Measurements from ENCODE around the gene F8A1. TPM values are rescaled to one million over a fixed set of nuclear protein-coding genes. Genes with fewer than 3 reads are reported as not detected.
"Not testable (repeated sequence)": the region's sequence is repeated elsewhere in the genome, so short reads cannot be mapped to it uniquely, and the experiment has no call there.

Gene F8A1
- total and polyA plus RNA-seq, 4 donors, result 3.2 to 58.0 (median 28.4) TPM

DNA sequence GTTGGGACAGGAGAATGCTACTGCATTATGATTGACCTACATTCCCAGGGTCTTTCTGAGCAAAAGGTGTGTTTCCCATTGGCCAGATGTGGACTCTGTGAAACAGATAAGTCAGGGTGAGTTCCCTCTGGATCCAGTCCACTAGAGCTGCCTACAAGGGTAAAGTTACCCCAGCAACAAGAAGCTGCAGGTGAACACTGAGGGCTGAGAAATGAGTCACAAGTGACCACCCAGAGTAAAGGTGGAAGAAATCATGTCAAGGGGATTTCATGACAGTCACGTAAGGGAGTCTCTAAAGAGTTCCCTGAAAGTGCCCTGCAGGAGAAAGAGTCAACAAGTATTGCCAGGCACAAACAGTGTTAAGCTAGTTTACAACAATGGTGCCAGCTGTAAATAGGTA, 16.3 kb downstream of the F8A1 start:
- WGBS, 2 donors, result 59 to 100% methylated on average over 1 of the region's 1 CpG
- no peaks in the 10 kb centered on the region for H3K9me3 ChIP-seq (ENCODE audit: control insufficient read depth in 4 of 4, insufficient read depth in 3 of 4, low read length in 3 of 4)
- no peaks in the 10 kb centered on the region for H3K36me3 ChIP-seq (ENCODE audit: control insufficient read depth in 4 of 4, insufficient read depth in 4 of 4, low read length in 4 of 4)
- H3K4me1 ChIP-seq (ENCODE audit: control insufficient read depth in 5 of 5, insufficient read depth in 5 of 5, low read length in 5 of 5), result no peaks in the 10 kb centered on the region
- ATAC-seq (ENCODE audit: insufficient read depth, low FRiP score) (no peak), DNase-seq (no peak)
- H3K27ac ChIP-seq (ENCODE audit: low read depth in 1 of 2, low read length in 1 of 2), result no peak overlapping the region
- peaks cover 0 to 6% (median 2%) of the 10 kb centered on the region in 3 donors for H3K27me3 ChIP-seq (ENCODE audit: control insufficient read depth in 3 of 3, insufficient read depth in 3 of 3, low read length in 2 of 3)
- no peak overlapping the region for H3K9ac ChIP-seq (ENCODE audit: insufficient read depth in 1 of 2, low read length in 2 of 2)
- TF ChIP-seq, protein P1, sequence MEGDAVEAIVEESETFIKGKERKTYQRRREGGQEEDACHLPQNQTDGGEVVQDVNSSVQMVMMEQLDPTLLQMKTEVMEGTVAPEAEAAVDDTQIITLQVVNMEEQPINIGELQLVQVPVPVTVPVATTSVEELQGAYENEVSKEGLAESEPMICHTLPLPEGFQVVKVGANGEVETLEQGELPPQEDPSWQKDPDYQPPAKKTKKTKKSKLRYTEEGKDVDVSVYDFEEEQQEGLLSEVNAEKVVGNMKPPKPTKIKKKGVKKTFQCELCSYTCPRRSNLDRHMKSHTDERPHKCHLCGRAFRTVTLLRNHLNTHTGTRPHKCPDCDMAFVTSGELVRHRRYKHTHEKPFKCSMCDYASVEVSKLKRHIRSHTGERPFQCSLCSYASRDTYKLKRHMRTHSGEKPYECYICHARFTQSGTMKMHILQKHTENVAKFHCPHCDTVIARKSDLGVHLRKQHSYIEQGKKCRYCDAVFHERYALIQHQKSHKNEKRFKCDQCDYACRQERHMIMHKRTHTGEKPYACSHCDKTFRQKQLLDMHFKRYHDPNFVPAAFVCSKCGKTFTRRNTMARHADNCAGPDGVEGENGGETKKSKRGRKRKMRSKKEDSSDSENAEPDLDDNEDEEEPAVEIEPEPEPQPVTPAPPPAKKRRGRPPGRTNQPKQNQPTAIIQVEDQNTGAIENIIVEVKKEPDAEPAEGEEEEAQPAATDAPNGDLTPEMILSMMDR (IDR thresholded peaks at IDR 0.05; ENCODE audit: control extremely low read depth, extremely low read depth), result no peak
- H3K4me3 ChIP-seq, result no peak overlapping the region

DNA sequence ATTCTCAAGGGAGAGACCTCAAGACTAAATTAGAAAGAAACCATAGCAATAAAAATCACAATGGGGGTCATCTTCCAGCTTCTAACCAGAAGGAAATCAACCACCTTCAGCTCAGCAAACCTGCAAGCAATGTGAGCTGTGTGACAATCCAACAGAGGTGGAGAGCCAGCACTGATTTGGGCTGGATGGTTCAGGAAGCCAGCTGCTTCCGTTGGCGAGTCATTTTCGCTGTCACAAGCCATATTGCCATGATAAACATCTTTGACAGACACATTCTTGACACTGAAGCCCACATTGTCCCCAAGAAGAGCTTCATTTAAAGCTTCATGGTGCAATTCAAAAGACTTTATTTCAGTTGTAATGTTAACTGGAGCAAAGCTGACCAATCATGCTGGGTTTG, 22.7 kb downstream of the F8A1 start:
- Histone ChIP-seq H3K4me3 (no peak overlapping the region), H3K4me1 (ENCODE audit: control insufficient read depth in 5 of 5, insufficient read depth in 5 of 5, low read length in 5 of 5) (no peaks in the 10 kb centered on the region), H3K36me3 (ENCODE audit: control insufficient read depth in 4 of 4, insufficient read depth in 4 of 4, low read length in 4 of 4) (no peaks in the 10 kb centered on the region), H3K9ac (ENCODE audit: insufficient read depth in 1 of 2, low read length in 2 of 2) (no peak overlapping the region), H3K27me3 (ENCODE audit: control insufficient read depth in 3 of 3, insufficient read depth in 3 of 3, low read length in 2 of 3) (peaks cover 0 to 4% (median 0%) of the 10 kb centered on the region in 3 donors), H3K9me3 (ENCODE audit: control insufficient read depth in 4 of 4, insufficient read depth in 3 of 4, low read length in 3 of 4) (peaks cover 0 to 10% (median 3%) of the 10 kb centered on the region in 4 donors), H3K27ac (ENCODE audit: low read depth in 1 of 2, low read length in 1 of 2) (no peak overlapping the region)
- ATAC-seq (ENCODE audit: insufficient read depth, low FRiP score) (no peak), DNase-seq (no peak)
- 54 to 69% methylated on average over 3 of the region's 3 CpGs for WGBS, 2 donors
- TF ChIP-seq, protein P1 (IDR thresholded peaks at IDR 0.05; ENCODE audit: control extremely low read depth, extremely low read depth), result no peak

DNA sequence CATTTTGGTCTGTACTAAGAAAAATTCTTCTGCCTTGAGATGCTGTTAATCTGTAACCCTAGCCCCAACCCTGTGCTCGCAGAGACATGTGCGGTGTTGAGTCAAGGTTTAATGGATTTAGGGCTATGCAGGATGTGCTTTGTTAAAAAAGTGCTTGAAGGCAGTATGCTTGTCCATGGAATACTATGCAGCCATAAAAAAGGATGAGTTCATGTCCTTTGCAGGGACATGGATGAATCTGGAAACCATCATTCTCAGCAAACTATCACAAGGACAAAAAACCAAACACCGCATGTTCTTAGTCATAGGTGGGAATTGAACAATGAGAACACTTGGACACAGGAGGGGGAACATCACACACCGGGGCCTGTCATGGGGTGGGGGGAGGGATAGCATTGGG, 23.9 kb downstream of the F8A1 start:
- not testable (repeated sequence) for H3K27me3 ChIP-seq (ENCODE audit: control insufficient read depth in 3 of 3, insufficient read depth in 3 of 3, low read length in 2 of 3); H3K4me1 ChIP-seq (ENCODE audit: control insufficient read depth in 5 of 5, insufficient read depth in 5 of 5, low read length in 5 of 5); H3K9ac ChIP-seq (ENCODE audit: insufficient read depth in 1 of 2, low read length in 2 of 2); H3K27ac ChIP-seq (ENCODE audit: low read depth in 1 of 2, low read length in 1 of 2); DNase-seq; ATAC-seq (ENCODE audit: insufficient read depth, low FRiP score); H3K36me3 ChIP-seq (ENCODE audit: control insufficient read depth in 4 of 4, insufficient read depth in 4 of 4, low read length in 4 of 4); H3K4me3 ChIP-seq
- 91 to 100% methylated on average over 4 of the region's 4 CpGs for WGBS, 2 donors
- peaks cover 0 to 16% (median 3%) of the 10 kb centered on the region in 4 donors for H3K9me3 ChIP-seq (ENCODE audit: control insufficient read depth in 4 of 4, insufficient read depth in 3 of 4, low read length in 3 of 4)

DNA sequence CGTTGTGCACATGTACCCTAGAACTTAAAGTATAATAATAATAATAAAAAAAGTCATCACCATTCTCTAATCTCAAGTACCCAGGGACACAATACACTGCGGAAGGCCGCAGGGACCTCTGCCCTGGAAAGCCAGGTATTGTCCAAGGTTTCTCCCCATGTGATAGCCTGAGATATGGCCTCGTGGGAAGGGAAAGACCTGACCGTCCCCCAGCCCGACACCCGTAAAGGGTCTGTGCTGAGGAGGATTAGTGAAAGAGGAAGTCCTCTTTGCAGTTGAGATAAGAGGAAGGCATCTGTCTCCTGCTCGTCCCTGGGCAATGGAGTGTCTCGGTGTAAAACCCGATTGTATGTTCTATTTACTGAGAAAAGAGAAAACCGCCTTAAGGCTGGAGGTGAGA, 24.4 kb downstream of the F8A1 start:
- not testable (repeated sequence) for H3K36me3 ChIP-seq (ENCODE audit: control insufficient read depth in 4 of 4, insufficient read depth in 4 of 4, low read length in 4 of 4); H3K4me3 ChIP-seq; ATAC-seq (ENCODE audit: insufficient read depth, low FRiP score); H3K4me1 ChIP-seq (ENCODE audit: control insufficient read depth in 5 of 5, insufficient read depth in 5 of 5, low read length in 5 of 5); DNase-seq; H3K9ac ChIP-seq (ENCODE audit: insufficient read depth in 1 of 2, low read length in 2 of 2); H3K27me3 ChIP-seq (ENCODE audit: control insufficient read depth in 3 of 3, insufficient read depth in 3 of 3, low read length in 2 of 3); H3K27ac ChIP-seq (ENCODE audit: low read depth in 1 of 2, low read length in 1 of 2)
- peaks cover 0 to 16% (median 3%) of the 10 kb centered on the region in 4 donors for H3K9me3 ChIP-seq (ENCODE audit: control insufficient read depth in 4 of 4, insufficient read depth in 3 of 4, low read length in 3 of 4)
- 70 to 71% methylated on average over 7 to 11 of the region's 11 CpGs for WGBS, 2 donors
